Measurements from ENCODE around the gene FCAMR.

Gene FCAMR

DNA sequence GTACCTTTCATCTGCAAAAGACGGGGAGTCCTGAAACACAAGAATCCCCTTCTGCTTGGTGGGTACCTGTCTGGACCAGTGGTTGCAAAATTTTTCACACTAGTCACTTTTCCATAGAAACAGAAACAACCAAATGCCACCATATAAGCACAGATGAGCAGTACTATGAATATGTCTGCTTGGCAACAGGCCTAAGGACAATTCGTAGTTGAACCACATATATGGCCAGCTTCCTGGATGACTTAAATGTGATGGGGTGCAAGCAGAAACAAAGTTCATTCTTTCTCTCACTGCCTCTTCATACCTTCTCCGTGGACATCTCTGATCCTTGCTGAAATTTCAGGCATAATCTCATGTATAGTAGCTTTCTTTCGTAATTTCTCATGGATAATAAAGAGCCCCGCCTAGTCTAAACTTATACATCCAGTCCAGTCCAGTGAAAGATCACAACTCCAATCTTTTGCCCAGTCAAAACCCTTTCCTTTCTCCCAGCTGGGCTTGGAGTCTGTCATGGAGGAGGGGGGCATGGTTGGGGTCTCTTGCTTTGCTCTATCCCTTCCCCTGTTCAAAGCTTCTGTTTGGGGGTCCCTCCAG, 7.0 kb downstream of the FCAMR start:
- no peak for DNase-seq (ENCODE audit: low read depth)
- TF ChIP-seq, protein P1, sequence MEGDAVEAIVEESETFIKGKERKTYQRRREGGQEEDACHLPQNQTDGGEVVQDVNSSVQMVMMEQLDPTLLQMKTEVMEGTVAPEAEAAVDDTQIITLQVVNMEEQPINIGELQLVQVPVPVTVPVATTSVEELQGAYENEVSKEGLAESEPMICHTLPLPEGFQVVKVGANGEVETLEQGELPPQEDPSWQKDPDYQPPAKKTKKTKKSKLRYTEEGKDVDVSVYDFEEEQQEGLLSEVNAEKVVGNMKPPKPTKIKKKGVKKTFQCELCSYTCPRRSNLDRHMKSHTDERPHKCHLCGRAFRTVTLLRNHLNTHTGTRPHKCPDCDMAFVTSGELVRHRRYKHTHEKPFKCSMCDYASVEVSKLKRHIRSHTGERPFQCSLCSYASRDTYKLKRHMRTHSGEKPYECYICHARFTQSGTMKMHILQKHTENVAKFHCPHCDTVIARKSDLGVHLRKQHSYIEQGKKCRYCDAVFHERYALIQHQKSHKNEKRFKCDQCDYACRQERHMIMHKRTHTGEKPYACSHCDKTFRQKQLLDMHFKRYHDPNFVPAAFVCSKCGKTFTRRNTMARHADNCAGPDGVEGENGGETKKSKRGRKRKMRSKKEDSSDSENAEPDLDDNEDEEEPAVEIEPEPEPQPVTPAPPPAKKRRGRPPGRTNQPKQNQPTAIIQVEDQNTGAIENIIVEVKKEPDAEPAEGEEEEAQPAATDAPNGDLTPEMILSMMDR (IDR thresholded peaks at IDR 0.05; ENCODE audit: control insufficient read depth, insufficient read depth, low read depth, low read length, missing control alignments), result no peak
- no peak overlapping the region for H3K4me3 ChIP-seq (ENCODE audit: control insufficient read depth, low read depth, low read length)

DNA sequence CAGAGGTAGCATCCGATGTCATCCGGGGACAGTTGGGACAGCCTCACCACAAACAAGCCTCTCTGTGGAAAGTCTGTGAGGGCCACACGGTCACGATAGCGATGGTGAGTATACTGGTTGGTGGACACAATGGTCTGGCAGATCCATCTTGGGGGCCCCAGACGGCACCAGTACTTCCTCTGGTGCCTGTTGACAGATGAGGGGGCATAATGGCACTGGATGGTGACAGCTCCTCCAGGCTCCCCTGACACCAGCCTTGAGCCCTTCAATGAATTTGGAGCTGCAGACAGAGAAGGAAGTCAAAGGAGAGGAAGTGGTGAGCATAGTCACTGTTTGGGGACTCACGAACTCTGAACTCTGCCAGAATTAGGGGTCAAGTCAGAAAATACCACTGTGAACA, 8.0 kb downstream of the FCAMR start:
- H3K4me3 ChIP-seq (ENCODE audit: control insufficient read depth, low read depth, low read length), result no peak overlapping the region
- DNase-seq (ENCODE audit: low read depth), result no peak
- TF ChIP-seq, protein P1 (IDR thresholded peaks at IDR 0.05; ENCODE audit: control insufficient read depth, insufficient read depth, low read depth, low read length, missing control alignments), result no peak

DNA sequence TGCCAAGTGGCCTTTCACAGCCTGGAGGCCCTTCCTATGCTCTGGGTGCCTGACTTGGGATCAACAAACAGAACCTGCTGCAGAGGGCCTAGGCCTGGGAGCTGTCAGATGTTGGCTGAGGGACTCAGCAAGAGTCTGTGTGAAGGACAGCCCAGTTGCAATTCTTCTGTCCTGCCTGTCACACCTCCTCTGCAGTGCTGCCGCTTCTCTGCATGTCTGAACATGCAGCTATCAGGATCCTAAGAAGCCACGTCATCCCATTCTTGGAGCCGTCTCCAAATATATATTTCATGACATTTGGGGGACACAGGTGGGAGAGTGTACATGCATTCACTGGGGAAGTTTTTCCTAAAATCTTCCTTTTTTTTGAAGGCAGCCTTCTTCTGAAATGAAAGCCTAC, 8.6 kb downstream of the FCAMR start:
- no peak overlapping the region for H3K4me3 ChIP-seq (ENCODE audit: control insufficient read depth, low read depth, low read length)
- TF ChIP-seq, protein P1 (IDR thresholded peaks at IDR 0.05; ENCODE audit: control insufficient read depth, insufficient read depth, low read depth, low read length, missing control alignments), result no peak
- no peak for DNase-seq (ENCODE audit: low read depth)

DNA sequence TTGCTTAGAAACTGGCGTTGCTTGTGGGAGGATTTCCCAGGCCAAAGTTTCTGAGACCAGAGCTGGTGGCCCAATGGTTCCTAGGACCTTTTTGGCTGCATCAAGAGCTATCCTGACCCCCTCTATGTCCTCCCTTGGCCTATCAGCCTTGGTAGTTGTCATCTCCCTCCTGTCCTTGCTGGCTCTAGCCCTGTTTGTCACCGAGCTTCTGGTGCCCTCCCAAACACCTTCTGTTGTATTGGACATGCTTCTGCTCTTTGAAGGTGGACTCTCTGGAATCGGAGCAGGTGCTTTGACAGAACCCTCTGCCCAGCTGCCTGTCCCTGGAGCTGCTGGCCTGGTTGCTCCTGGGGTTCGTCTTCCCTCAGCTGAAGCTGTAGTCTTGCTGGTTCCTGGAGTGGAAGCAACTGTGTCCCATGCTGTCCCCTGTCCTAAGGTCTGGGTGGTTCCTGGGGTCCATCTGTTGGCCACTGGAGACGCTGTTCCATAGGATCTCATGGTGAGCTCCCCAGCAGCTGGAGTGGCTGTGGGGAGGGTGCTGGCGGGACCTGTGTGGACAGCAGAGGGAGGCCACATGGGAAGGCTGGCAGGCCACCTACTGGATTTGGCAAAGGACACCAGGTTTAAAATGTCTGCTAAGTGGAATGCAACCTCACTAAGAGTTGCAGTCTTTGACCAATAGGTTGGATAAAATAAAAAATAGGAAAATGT, 9.4 kb downstream of the FCAMR start:
- TF ChIP-seq, protein P1 (IDR thresholded peaks at IDR 0.05; ENCODE audit: control insufficient read depth, insufficient read depth, low read depth, low read length, missing control alignments), result peak; percentile 4
- H3K4me3 ChIP-seq (ENCODE audit: control insufficient read depth, low read depth, low read length), result no peak overlapping the region
- DNase-seq (ENCODE audit: low read depth), result no peak

DNA sequence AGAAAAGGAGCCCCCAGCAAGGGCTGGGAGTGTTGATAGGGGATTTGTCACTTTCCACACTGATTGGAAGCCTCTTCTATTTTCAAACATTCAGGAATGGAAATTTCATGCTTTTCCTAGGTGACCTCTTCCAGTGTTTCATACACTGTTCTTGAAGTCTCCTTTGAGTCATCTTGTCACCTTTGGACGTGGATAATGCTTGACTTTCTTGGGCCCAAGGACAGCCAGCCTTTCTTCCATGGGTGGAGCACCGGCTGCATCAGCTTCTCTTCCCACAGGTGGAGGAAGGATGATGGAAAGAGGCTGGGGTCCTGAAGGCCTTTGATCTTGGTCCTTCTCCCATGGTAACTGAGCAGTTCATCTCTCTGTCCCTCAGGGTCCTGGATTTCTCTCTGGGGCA, 12.1 kb downstream of the FCAMR start:
- H3K4me3 ChIP-seq (ENCODE audit: control insufficient read depth, low read depth, low read length), result no peak overlapping the region
- TF ChIP-seq, protein P1 (IDR thresholded peaks at IDR 0.05; ENCODE audit: control insufficient read depth, insufficient read depth, low read depth, low read length, missing control alignments), result no peak
- no peak for DNase-seq (ENCODE audit: low read depth)

DNA sequence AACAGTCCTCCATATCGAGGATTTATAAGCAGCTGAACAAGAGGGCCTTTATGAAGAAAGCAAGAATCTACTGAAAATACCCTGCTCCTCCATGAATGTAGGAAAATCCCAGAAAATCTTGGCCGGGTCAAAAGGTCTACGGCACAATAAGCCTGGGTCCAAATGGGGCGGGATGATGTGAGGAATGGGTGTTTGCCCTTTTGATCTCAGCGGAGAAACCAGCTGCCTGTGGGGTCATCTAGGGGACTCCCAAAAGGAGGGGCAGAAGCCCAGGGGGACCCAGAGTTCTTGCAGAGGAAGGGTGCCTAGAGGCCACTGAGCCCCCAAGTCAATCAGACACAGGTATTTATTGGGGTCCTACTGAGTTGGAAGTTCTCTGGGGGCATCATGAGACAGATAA, 12.6 kb downstream of the FCAMR start:
- H3K4me3 ChIP-seq (ENCODE audit: control insufficient read depth, low read depth, low read length), result no peak overlapping the region
- DNase-seq (ENCODE audit: low read depth), result no peak
- TF ChIP-seq, protein P1 (IDR thresholded peaks at IDR 0.05; ENCODE audit: control insufficient read depth, insufficient read depth, low read depth, low read length, missing control alignments), result no peak
